Stimulated activated CD4-positive, alpha-beta T cell treated with anti-CD3 and anti-CD28 coated beads, Interleukin-2, amount 100 ng/mL, for 24 hours (primary cell): ENCODE measurements around the gene SHANK3.

ENCODE experiments used
- DNase-seq, 2 donors: peaks; one replicate each; pipeline ENCODE4 v3.0.0-alpha.2; 2020

Gene SHANK3

DNA sequence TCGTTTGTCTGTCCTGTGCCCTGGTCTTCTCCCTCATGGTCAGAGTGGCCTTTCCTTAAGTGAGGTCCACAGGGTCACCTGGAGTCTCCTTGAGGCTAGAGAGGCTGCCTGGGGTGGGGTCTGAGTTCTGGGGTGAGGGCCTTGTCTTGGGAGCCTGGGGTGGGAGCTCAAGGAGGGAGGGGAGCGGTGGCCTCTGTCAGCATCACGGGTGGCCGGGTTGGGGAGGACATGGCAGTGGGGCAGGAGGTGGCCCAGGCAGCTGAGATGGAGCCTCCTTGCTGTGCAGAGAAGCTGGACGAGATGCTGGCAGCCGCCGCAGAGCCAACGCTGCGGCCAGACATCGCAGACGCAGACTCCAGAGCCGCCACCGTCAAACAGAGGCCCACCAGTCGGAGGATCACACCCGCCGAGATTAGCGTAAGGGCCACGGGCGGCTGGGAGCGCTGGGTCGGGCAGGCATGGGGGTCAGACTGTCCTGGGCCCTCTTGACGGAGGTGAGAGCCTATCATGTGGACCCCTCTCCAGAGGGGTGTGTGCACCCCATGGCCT is 42.1 kb downstream of the SHANK3 start:
- no peak for DNase-seq

DNA sequence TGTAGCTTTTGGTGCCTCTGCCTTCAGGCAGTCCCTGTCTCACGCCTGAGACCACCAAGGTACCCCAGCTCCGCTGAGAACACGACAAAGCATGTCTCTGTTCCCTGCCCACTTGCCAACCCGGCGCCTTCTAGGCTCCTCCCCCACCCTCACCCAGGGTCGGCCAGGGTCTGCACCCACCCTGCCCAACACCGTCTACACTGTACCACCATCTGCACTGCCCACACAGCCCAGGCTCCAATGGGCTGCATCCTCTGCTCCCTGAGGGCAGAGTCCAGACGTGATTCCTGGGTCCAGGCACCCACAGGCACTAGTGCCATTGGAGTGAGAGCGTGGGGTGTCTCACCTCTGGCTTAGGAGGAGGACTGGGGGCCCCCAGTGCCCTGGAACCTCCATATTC is 42.6 kb downstream of the SHANK3 start:
- DNase-seq, result no peak

- DNase-seq, result no peak
These were observed 43.2 kb downstream of the SHANK3 start for GRCh38 chr22:50715776-50716175.

DNA sequence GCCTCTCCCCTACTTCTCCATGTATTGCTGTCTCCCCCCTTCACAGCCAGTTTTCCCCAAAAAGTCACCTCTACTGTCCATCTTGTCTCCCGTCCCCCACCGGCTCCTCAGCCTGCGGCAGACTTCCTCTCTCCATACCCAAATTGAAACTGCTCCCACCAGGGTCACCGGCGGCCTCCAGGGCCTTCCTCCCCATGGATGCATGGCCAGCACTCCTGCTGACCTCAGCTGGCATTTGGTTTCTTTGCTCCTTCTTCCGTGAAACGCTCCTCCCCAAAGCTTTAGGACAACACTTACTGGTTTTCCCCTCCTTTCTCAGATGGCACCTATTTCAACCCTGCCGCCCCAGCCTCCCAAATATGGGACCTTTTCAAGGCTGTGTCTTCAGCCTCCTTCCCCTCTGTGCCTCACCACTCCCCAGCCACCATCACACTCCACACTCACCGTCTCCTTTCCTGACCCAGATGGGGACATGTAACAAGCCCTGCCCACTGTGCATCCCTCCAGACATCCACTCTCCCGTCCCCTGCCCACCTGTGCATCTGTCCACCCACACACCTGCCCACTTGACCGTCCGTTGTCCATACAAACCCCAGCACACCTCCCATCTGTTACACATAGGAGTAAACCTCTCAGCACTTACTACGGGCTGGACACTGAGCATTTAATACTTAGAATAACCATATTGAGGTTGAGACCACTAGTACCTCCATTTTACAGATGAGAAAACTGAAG is 43.8 kb downstream of the SHANK3 start:
- no peak for DNase-seq

DNA sequence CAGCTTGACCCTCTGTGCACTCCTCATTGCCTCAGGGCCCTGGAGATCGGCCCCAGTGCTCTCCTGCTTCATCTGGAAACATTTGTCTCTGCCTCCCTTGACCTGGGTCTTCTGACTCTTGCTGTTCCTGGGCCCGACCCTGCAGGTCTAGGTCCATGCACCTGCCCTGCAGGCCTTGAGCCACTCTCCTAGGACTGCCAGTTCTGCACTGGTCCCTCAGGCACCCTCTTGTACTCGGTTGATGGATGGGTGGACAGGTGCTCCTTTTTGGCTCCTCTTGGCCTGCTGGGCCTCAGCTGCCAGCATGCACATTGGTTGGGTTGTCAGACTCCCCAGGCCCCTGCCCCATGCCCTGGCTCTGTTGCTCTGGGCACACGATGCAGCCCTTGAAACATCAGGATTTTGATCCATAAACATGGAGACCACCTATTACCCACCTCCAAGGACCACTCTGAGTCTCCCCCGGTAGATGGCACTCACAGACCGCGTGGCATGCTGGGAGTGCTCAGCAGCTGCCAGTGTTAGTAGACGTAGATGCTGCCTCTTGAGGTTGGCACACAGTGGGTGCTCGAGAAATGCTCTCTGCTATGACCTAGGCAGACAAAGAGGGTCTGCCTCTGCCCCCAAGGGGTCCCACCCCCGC is 45.2 kb downstream of the SHANK3 start:
- DNase-seq, result no peak

DNA sequence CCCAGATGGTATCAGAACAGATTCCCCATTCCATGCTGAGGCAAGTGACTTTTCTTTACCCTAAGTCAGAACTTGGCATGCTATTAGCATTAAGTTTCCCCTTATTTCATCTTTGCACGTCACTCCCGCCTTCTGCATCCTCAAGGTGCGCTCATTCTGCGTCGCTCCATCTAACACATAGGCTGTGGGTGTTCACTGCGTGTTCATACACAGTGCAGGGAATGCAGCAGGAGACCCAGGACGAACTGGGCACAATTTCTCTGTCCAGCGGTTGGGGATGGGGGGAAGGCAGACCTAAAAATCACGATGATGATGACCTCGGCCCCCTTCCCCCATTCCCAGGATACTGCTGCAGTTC is 45.7 kb downstream of the SHANK3 start:
- no peak for DNase-seq

DNA sequence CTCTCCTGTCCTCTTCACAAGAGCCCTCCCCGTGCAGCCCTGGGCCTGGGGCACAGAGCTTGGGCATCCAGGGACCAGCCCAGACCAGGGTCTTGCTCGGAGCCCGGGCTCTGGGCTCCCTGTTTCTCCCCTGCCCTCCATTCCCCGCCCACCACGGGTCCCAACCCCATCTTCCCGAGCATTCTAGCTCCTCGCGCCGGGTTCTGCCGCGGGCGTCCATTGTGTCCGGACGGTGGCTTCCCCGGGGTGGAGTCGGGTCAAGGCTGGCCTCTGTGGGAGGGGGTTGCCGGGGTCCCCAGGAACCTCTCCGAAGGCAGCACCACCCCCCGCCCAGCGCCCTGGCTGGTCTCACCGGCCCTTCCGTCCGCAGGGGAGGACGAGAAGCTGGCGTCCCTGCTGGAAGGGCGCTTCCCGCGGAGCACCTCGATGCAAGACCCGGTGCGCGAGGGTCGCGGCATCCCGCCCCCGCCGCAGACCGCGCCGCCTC is 47.2 kb downstream of the SHANK3 start:
- DNase-seq, result no peak

GRCh38 chr22:50720301-50721256 is 48.0 kb downstream of the SHANK3 start:
- no peak for DNase-seq

- DNase-seq, result no peak
These were observed 48.7 kb downstream of the SHANK3 start for GRCh38 chr22:50721257-50721844.

GRCh38 chr22:50722048-50722701 is 49.6 kb downstream of the SHANK3 start:
- DNase-seq, result no peak
